GM13977 (cell line): Measurements from ENCODE around the gene NOTCH3.

ENCODE experiments used
- DNase-seq: peaks from one replicate; pipeline ENCODE4 v3.0.0; 2012; ENCODE audit warnings: low spot score
- CTCF ChIP-seq: IDR thresholded peaks from 2 replicates; pipeline ENCODE4 v1.5.1; 2012; ENCODE audit warnings: mild to moderate bottlenecking, control low read depth; ENCODE audit not compliant: insufficient read depth; ENCODE audit errors: extremely low read depth, missing control alignments
- in situ Hi-C: fragments of 300-500 bp; cut with MboI; formaldehyde crosslinking; loops from one replicate; pipeline ENCODE4 v1.12.0; 2022; ENCODE audit warnings: low sequenced_read_pairs, low pct_unique_long_range_greater_than_20kb, mixed read lengths, inconsistent platforms; ENCODE audit not compliant: unreplicated experiment

Gene NOTCH3

GRCh38 chr19:15241259-15241910 lies 40.6 kb upstream of the NOTCH3 start:
- TF ChIP-seq CTCF: no peak
- in situ Hi-C loops: no loop called here
- no peak for DNase-seq

- TF ChIP-seq CTCF: no peak
- no peak for DNase-seq
- in situ Hi-C loops: no loop called here
Measured at GRCh38 chr19:15240515-15240914, 39.7 kb upstream of the NOTCH3 start.

GRCh38 chr19:15239337-15239949 lies 38.6 kb upstream of the NOTCH3 start:
- no peak for TF ChIP-seq CTCF
- in situ Hi-C loops: no loop called here

GRCh38 chr19:15238639-15239155 lies 37.9 kb upstream of the NOTCH3 start:
- in situ Hi-C loops: no loop called here
- DNase-seq: no peak
- no peak for TF ChIP-seq CTCF

More at GRCh38 chr19:15239337-15239949, 38.6 kb upstream of the NOTCH3 start:
- no peak for DNase-seq

GRCh38 chr19:15237759-15238638 lies 37.2 kb upstream of the NOTCH3 start:
- in situ Hi-C loops: no loop called here
- no peak for TF ChIP-seq CTCF
- DNase-seq: no peak

GRCh38 chr19:15236886-15237285 lies 36.1 kb upstream of the NOTCH3 start:
- no peak for DNase-seq
- no peak for TF ChIP-seq CTCF
- in situ Hi-C loops: no loop called here
